Measurements from ENCODE around the gene CRK.

The CRK gene

GRCh38 chr17:1485423-1486376, 29.7 kb upstream of the CRK start:
- DNase-seq = peak; percentile 82

- no peak for DNase-seq
These were observed 28.8 kb upstream of the CRK start for GRCh38 chr17:1484676-1485422.

DNA sequence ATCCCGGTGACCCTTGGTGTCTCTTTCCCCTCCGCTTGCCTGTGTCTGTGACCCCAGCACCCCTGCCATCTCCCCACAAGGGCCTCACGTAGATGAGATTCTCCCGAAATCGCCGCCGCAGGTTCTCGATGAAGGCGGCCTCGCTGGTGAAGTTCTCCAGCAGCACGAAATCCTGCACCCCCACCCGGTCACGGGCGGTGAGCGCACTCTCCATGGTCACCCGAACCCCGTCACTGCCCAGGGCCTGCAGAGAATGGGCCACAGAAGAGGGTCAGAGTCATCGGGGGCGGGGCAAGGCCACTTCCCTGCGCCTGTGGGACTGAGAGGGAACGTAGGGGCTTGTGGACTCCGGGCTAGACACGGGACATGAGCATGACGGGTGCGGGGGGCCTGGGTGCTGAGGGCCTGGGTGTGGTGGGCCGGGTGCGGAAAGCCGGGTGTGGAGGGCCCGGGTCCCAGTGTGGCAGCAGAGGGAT, 28.1 kb upstream of the CRK start:
- DNase-seq = no peak

DNA sequence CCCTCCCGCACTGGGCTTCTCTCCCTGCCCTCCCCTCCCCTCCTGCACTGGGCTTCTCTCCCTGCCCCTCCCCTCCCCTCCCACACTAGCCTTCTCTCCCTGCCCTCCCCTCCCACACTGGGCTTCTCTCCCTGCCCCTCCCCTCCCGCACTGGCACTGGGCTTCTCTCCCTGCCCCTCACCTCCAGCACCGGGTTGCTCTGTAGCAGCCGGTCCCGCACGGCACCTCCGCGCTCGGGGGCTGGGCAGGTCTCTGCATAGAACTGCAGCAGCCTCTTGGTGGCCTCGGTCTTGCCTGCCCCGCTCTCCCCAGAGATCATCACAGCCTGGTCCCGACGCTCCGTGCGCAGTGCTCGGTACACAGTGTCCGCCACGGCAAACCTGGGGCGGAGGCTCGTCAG, 26.6 kb upstream of the CRK start:
- DNase-seq = no peak

DNA sequence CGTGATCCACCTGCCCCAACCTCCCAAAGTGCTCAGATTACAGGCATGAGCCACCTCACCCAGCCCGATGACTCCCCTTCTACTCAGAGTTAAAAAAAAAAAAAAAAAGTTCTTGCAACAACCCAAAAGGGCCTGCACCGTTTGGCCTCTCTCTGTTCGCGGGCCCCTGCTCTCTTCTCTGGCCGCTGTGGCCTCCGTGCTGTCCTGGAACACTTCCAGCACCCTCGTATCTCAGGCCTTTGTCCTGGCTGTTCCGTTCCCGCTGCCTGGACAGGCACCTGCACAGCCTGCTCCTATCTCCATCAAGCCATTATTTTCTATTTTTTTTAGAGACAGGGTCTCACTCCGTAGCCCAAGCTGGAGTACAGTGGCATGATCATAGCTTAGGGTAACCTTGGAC, 25.7 kb upstream of the CRK start:
- no peak for DNase-seq

- no peak for DNase-seq
These were observed 24.9 kb upstream of the CRK start for GRCh38 chr17:1480747-1481465.

DNA sequence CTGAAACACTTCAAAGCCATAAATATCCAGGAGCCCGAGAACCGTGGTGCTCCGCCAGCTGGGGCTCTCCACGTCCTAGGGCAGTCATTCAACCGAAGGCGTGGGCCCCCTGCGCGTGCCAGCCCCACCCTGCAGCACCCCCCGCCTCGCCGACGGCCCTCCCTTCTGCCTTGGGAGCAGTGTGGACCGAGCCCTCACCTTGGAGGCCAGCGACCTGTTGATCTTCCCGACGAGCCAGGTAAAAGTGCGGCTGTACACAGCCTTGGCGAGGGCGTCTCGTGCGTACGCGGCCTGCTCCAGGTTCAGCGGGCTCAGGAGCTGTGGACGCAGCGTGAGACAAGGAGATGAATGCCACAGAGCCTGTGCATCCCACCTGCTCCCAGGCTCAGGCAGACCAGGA, 22.4 kb upstream of the CRK start:
- no peak for DNase-seq

- DNase-seq = no peak
These were observed 19.4 kb upstream of the CRK start for GRCh38 chr17:1475321-1475854.

GRCh38 chr17:1474402-1475189, 18.6 kb upstream of the CRK start:
- DNase-seq = no peak

DNA sequence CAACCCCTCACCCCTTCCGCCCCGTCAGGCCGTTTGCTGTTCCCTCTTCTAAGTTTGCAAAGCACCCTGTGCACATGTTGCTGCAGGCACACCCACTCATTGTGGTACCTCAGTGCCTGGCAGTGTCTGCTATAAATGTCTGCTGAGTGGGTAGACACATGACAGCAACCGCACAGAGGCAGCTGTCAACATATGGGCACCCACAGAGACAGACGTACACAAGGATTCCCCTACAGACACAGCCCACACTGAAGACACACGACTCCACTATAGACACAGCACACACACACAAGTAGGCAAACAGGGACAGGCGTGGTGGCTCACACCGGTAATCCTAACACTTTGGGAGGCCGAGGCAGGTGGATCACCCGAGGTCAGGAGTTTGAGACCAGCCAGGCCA, 17.8 kb upstream of the CRK start:
- DNase-seq = no peak

- DNase-seq = no peak
These were observed 17.1 kb upstream of the CRK start for GRCh38 chr17:1473170-1473569.

DNA sequence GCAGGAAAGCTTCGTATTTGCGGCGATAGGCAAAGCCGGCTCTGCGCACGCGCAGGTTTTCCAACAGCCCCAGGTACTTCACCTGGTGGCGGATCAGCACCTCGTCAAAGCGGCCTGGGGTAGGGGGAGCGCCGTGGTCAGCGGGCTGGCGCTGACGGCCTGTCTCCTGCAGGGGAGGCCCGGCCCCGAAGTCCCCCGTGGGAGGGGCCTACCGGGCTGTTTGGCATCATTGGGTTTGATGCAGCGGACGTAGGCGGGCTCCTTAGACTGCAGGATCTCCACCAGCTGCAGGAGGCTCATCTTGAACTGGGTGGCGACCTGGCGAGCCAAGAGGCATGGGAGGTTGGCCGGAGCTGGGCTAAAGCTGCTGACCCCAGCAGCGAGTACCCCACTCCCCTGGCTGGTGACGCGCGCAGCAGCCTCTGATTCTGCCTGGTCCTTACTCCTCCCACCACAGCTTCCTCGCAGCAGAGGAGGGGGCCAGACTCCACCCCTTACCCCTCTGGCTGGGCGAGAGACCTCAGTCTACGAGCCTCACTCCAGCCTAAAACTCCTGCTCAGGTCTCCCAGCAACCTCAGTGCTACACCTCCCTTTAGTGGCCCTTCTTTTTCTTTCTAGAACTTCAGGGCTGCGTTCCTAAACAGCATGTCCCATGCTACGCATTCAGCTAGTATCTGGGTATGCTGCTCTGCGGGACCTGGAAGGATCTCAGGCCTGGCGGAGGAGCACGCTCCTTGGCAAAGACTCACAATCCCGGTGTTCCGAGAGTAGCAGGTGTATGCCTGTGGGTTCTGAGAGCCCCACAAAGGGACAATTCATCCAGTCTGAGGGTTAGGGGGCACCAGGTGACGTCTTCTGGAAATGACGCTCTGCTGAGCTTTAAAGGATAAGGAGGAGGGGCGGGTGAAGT, 16.1 kb upstream of the CRK start:
- no peak for DNase-seq

DNA sequence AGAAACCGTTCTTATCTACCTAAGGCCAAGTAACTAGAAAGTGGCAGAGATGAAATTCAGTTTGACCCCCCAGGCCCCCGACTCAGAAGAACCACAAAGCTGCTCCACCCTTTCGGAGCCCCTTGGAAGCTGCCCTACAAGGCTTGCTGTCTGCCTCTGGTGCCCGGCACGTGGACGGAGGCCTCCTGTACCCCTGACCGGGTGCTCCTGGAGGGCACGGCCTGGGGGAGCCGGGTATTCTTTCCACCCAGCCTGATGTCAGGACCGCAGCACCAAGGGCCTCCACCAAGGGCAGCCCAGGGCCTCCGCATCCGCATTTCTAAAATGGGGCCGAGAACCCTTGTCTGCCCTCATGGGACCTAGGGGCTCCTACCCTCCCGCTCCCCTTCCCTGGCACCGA, 15.5 kb upstream of the CRK start:
- DNase-seq = no peak

DNA sequence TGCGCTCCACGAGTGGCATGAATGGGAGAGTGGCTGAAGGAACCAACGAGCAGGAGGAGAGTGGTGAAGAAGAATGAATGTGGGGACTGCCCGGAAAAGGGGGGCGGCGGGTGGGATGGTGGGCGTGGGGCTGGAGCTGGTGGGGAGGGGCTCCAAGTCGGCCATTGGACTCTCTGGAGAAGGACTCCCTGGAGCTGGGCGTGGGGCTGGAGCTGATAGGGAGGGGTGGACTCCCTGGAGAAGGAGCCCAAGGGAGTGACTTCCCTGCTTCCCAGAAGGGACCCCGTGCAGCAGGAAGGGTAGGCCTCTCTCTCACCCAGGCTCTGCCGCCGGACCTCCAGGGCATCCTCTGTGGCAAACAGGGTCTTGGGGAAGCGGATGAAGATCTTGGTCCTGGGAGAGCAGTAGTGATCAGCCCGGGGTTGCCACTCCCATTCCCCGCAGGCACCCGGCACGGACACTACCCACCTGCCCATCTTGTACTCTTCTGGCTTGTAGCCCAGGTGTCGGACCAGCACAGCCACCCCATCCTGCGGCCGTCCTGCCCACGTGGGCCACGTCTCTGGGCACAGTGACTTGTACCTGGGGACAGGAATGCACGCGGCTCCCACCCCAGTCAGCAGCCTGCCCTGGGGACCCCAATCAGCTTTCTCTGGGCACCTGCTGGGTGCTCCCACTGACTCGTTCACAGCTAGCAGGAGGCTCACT, 14.9 kb upstream of the CRK start:
- no peak for DNase-seq

GRCh38 chr17:1470071-1470754, 14.2 kb upstream of the CRK start:
- DNase-seq = no peak

DNA sequence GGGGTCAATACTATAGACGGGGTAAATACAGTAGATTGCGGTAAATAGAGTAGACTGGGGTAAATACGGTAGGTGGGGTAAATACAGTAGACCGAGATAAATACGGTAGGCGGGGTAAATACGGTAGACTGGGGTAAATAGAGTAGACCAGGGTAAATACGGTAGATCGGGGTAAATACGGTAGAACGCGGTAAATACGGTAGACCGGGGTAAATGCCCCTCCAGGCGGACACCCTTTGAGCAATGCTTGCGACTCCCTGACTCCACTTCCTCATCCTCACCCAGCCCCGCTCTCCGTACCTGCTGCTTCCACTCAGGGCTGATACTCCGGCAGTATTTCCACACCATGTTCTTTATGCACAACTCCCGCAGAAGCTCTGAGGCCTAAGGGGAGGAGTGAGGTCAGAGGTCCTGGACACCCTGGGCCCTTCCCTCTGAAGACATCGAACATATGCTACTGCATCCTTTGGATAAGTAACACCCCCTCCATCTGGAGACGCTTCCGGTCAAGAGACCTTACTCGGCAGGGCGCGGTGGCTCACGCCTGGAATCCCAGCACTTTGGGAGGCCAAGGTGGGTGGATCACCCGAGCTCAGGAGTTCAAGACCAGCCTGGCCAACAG, 13.3 kb upstream of the CRK start:
- no peak for DNase-seq

DNA sequence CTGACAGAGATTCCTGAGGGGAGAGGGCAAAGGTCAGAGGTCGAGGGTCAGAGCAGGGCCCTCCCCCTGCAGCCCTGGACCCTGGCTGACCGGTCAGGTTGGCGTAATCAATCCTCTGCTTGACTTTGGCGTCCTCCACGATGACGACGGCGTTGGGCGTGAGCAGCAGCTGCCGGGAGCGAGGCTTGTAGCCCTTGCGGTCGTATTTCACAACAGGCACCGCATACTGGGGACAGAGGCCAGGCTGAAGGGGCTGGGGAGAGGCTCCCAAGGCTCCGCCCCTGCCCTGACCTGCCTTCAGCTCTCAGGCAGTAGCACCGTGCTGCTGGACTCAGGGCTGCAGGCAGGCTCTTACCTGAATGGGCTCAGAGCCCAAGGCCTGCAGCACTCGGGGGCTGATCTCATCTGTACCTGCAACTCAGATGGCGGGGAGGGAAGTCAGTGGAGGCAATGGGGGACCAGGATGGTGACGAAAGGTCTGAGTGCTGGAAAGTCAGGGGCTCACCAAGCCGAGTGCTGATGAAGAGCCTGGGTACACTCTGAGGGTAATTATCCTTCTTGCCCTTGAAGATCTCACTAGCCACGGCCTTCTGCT, 12.0 kb upstream of the CRK start:
- no peak for DNase-seq

GRCh38 chr17:1467258-1467657, 11.2 kb upstream of the CRK start:
- no peak for DNase-seq

GRCh38 chr17:1464186-1464585, 8.2 kb upstream of the CRK start:
- DNase-seq = no peak
